ENCODE results near the gene GRM8.

The GRM8 gene

DNA sequence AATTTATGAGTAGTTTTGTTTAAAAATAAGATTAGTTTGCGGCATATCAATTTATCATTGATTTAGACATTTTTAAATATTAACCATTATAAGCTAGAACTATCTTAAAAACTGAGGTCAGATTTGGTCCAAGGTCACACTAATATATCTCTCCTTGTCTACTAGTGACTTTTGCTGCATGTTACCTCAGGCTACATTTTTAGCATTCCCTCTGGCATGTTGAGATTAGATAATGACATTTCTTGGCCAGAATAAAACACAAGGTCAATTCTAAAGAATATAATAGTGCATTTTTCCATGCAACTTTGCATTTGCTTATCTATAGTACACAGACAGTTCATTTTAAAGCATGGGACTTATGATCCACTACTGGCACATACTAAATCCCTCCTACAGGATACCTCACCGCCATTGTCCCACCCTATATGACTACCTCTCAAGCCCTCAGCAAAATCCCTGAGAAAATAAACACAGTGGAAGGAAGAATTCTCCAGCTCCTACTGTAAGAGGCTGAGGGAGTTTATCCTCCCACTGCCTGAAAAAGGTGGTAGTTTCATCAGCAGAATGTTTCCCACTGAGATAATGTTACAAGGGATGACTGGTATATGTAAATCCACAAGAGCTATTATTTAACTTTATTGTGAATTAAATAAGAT is 816.4 kb downstream of the GRM8 start:
- Histone ChIP-seq H4K20me1 (ENCODE audit: insufficient read depth, low read length, poor library complexity, severe bottlenecking) (no peaks in the 10 kb centered on the region), H2AFZ (ENCODE audit: low read length) (no peak overlapping the region), H3K9me3 (ENCODE audit: insufficient read depth, low read depth, low read length) (no peaks in the 10 kb centered on the region), H3K9me2 (replicated peaks; ENCODE audit: low read depth, low read length) (no peaks in the 10 kb centered on the region), H3K36me3 (ENCODE audit: insufficient read depth, low read length) (no peaks in the 10 kb centered on the region), H3K4me2 (ENCODE audit: low read depth, low read length, poor library complexity, severe bottlenecking) (no peak overlapping the region), H3K27me3 (ENCODE audit: insufficient read depth, low read length, poor library complexity, severe bottlenecking) (no peaks in the 10 kb centered on the region), H3K4me3 (ENCODE audit: low read length, poor library complexity, severe bottlenecking) (no peak overlapping the region), H3K4me1 (ENCODE audit: insufficient read depth, low read length, poor library complexity, severe bottlenecking) (no peaks in the 10 kb centered on the region), H3F3A (ENCODE audit: low read depth) (no peaks in the 10 kb centered on the region), H3K79me2 (ENCODE audit: insufficient read depth, low read length) (no peaks in the 10 kb centered on the region), H3K9ac (ENCODE audit: low read depth, low read length, poor library complexity, severe bottlenecking) (no peak overlapping the region)
- TF ChIP-seq EZH2phosphoT487 (IDR thresholded peaks at IDR 0.05; ENCODE audit: borderline replicate concordance), result no peak
- TF ChIP-seq, protein P1, sequence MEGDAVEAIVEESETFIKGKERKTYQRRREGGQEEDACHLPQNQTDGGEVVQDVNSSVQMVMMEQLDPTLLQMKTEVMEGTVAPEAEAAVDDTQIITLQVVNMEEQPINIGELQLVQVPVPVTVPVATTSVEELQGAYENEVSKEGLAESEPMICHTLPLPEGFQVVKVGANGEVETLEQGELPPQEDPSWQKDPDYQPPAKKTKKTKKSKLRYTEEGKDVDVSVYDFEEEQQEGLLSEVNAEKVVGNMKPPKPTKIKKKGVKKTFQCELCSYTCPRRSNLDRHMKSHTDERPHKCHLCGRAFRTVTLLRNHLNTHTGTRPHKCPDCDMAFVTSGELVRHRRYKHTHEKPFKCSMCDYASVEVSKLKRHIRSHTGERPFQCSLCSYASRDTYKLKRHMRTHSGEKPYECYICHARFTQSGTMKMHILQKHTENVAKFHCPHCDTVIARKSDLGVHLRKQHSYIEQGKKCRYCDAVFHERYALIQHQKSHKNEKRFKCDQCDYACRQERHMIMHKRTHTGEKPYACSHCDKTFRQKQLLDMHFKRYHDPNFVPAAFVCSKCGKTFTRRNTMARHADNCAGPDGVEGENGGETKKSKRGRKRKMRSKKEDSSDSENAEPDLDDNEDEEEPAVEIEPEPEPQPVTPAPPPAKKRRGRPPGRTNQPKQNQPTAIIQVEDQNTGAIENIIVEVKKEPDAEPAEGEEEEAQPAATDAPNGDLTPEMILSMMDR (conservative IDR thresholded peaks at IDR 0.05; ENCODE audit: low read length), result no peak

DNA sequence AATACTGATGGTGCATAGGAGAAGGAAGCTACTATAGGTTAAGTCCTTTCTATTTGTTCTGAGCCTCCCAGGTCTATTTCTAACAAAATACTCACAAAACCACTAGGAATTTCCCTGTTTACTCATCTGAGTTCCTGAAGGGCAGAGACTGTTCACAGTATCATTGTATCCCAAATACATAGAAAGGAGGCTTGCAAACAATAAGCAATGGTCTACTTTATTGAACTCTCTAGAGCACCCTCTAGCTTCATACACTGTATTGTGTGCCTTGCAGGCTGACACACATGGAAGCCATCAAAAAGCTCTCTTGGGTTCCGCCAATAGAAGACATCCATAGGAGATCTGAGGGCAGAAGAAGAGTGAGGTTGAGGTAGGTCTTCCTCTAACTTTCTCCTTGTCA is 826.1 kb downstream of the GRM8 start:
- H3K9ac ChIP-seq (ENCODE audit: low read depth, low read length, poor library complexity, severe bottlenecking), result no peak overlapping the region
- no peaks in the 10 kb centered on the region for H3F3A ChIP-seq (ENCODE audit: low read depth)
- H3K79me2 ChIP-seq (ENCODE audit: insufficient read depth, low read length), result no peaks in the 10 kb centered on the region
- H3K4me2 ChIP-seq (ENCODE audit: low read depth, low read length, poor library complexity, severe bottlenecking), result no peak overlapping the region
- no peaks in the 10 kb centered on the region for H3K4me1 ChIP-seq (ENCODE audit: insufficient read depth, low read length, poor library complexity, severe bottlenecking)
- no peak overlapping the region for H3K4me3 ChIP-seq (ENCODE audit: low read length, poor library complexity, severe bottlenecking)
- no peaks in the 10 kb centered on the region for H3K36me3 ChIP-seq (ENCODE audit: insufficient read depth, low read length)
- H4K20me1 ChIP-seq (ENCODE audit: insufficient read depth, low read length, poor library complexity, severe bottlenecking), result no peaks in the 10 kb centered on the region
- no peak for TF ChIP-seq EZH2phosphoT487 (IDR thresholded peaks at IDR 0.05; ENCODE audit: borderline replicate concordance)
- TF ChIP-seq, protein P1 (conservative IDR thresholded peaks at IDR 0.05; ENCODE audit: low read length), result no peak
- no peaks in the 10 kb centered on the region for H3K9me2 ChIP-seq (replicated peaks; ENCODE audit: low read depth, low read length)
- no peak overlapping the region for H2AFZ ChIP-seq (ENCODE audit: low read length)
- no peaks in the 10 kb centered on the region for H3K9me3 ChIP-seq (ENCODE audit: insufficient read depth, low read depth, low read length)
- H3K27me3 ChIP-seq (ENCODE audit: insufficient read depth, low read length, poor library complexity, severe bottlenecking), result no peaks in the 10 kb centered on the region

DNA sequence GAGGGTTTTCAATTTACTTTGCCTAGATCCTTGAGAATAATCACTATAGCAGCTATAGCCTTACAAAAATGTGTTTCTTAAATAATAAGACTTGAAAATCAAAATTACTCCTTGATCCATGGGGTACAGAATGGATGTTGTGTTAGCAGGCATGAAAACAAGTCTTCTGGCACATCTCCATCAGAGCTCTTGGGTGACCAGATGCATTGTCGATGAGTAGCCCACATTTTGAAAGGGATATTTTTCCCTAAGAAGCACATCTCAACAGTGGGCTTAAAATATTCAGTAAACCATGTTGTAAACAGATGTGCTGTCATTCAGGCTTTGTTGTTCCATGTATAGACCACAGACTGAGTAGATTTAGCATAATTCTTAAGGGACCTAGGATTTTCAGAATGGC is 827.8 kb downstream of the GRM8 start:
- Histone ChIP-seq H3F3A (ENCODE audit: low read depth) (no peaks in the 10 kb centered on the region), H3K4me2 (ENCODE audit: low read depth, low read length, poor library complexity, severe bottlenecking) (no peak overlapping the region), H3K36me3 (ENCODE audit: insufficient read depth, low read length) (no peaks in the 10 kb centered on the region), H3K4me1 (ENCODE audit: insufficient read depth, low read length, poor library complexity, severe bottlenecking) (no peaks in the 10 kb centered on the region), H3K27me3 (ENCODE audit: insufficient read depth, low read length, poor library complexity, severe bottlenecking) (no peaks in the 10 kb centered on the region), H3K79me2 (ENCODE audit: insufficient read depth, low read length) (no peaks in the 10 kb centered on the region), H2AFZ (ENCODE audit: low read length) (no peak overlapping the region), H4K20me1 (ENCODE audit: insufficient read depth, low read length, poor library complexity, severe bottlenecking) (no peaks in the 10 kb centered on the region), H3K9ac (ENCODE audit: low read depth, low read length, poor library complexity, severe bottlenecking) (no peak overlapping the region), H3K4me3 (ENCODE audit: low read length, poor library complexity, severe bottlenecking) (no peak overlapping the region), H3K9me3 (ENCODE audit: insufficient read depth, low read depth, low read length) (no peaks in the 10 kb centered on the region), H3K9me2 (replicated peaks; ENCODE audit: low read depth, low read length) (no peaks in the 10 kb centered on the region)
- no peak for TF ChIP-seq EZH2phosphoT487 (IDR thresholded peaks at IDR 0.05; ENCODE audit: borderline replicate concordance)
- TF ChIP-seq, protein P1 (conservative IDR thresholded peaks at IDR 0.05; ENCODE audit: low read length), result no peak
